Stomach (tissue), 9 donors: Measurements from ENCODE around the gene ATG9B. TPM values are rescaled to one million over a fixed set of nuclear protein-coding genes. Genes with fewer than 3 reads are reported as not detected.

Experiments
- DNase-seq, 2 donors: peaks; one replicate each; pipeline versions ENCODE4 v3.0.0 to v3.0.0-alpha.2; 2013 to 2019
- H3K27ac ChIP-seq, 5 donors: fragments of 200-600 bp in 4 of 5; sonication (generic) in 4 of 5; one replicate each; pipeline ENCODE4 v1.5.1; 2013 to 2019; ENCODE audit warnings: mild to moderate bottlenecking in 1 of 5, moderate library complexity in 1 of 5
- H3K27me3 ChIP-seq, 3 donors: fragments of 200-600 bp; sonication (generic); one replicate each; pipeline ENCODE4 v1.5.1; 2017 to 2019; ENCODE audit warnings: mixed run types in 1 of 3
- H3K36me3 ChIP-seq, 4 donors: fragments of 200-600 bp; sonication (generic); 1 replicate in 3 of 4; 2 replicates in 1 of 4; pipeline ENCODE4 v1.5.1; 2016 to 2019
- H3K4me1 ChIP-seq, 4 donors: fragments of 200-600 bp; sonication (generic); one replicate each; pipeline ENCODE4 v1.5.1; 2016 to 2019
- H3K4me3 ChIP-seq, 4 donors: fragments of 200-600 bp; sonication (generic) in 3 of 4; one replicate each; pipeline ENCODE4 v1.5.1; 2016 to 2019; ENCODE audit warnings: mild to moderate bottlenecking in 1 of 4
- H3K9me3 ChIP-seq, 4 donors: fragments of 200-600 bp; sonication (generic); one replicate each; pipeline ENCODE4 v1.5.1; 2016 to 2019
- CTCF ChIP-seq, 7 experiments: fragments of 450-650 bp in 4 of 7; fragments of 200-600 bp in 3 of 7; sonication (generic) in 3 of 7; IDR thresholded peaks; one replicate each; pipeline ENCODE4 v1.5.1; 2016 to 2019; ENCODE audit warnings: antibody characterized with exemption in 7 of 7, control low read depth in 2 of 7, mild to moderate bottlenecking in 1 of 7
- EP300 ChIP-seq: sonication (generic); formaldehyde crosslinking; IDR thresholded peaks from one replicate; pipeline ENCODE4 v1.6.1; 2017; ENCODE audit warnings: antibody characterized with exemption
- POLR2A ChIP-seq, 4 donors: fragments of 450-650 bp; IDR thresholded peaks; one replicate each; pipeline ENCODE4 v1.6.1; 2016; ENCODE audit warnings: antibody characterized with exemption in 4 of 4, control low read depth in 2 of 4, mild to moderate bottlenecking in 1 of 4, moderate library complexity in 1 of 4
- POLR2AphosphoS5 ChIP-seq, 3 donors: sonication (generic); formaldehyde crosslinking; IDR thresholded peaks; one replicate each; pipeline ENCODE4 v1.6.1; 2016; ENCODE audit warnings: antibody characterized with exemption in 3 of 3
- WGBS, 5 donors: extraction: QIAGEN DNeasy Blood & Tissue Kit in 3 of 5; methylation state at CpG; one replicate each; pipeline versions ENCODE4 v1.1.5 to v1.1.7; 2013 to 2018; 5-methylcytosine and 5-hydroxymethylcytosine counted together
- intact Hi-C: fragments of 100-400 bp; cut with DNase I; formaldehyde crosslinking; loops from one replicate; pipeline ENCODE4 v1.15.1; 2023; ENCODE audit warnings: low total_unique reads
- polyA plus RNA-seq, 3 donors: library from polyadenylated mRNA; stranded (reverse); fragments of 200-250 nt; gene quantifications; one replicate each; pipeline ENCODE4 v1.2.3, GENCODE V29; 2013
- total RNA-seq, 5 donors: library from RNA; depleted of rRNA; stranded (reverse); fragments of >200 nt; gene quantifications; one replicate each; pipeline versions ENCODE4 v1.1.0 to v1.2.3, GENCODE V29; 2014 to 2016
- donor health status: healthy with polysubstance abuse.
- donor health status: Bipolar disorder and iron deficiency.
- donor health status: healthy.

ATG9B gene
- total and polyA plus RNA-seq, 8 donors: 0.31 to 33.0 (median 8.8) TPM; not detected in 4

GRCh38 chr7:150976529-150977381 is 47.5 kb downstream of the ATG9B start:
- Histone ChIP-seq H3K9me3 (no peaks in the 10 kb centered on the region), H3K4me1 (peaks cover 45 to 81% (median 67%) of the 10 kb centered on the region in 4 donors), H3K27me3 (peaks cover 0 to 96% (median 66%) of the 10 kb centered on the region in 3 donors), H3K27ac (peak overlapping the region; percentile 18 to 87 (median 68)), H3K4me3 (peak overlapping the region; percentile 48 to 56 (median 50)), H3K36me3 (no peaks in the 10 kb centered on the region)
- 44 to 56% (median 54%) methylated on average over 11 to 13 of the region's 13 CpGs for WGBS, 5 donors
- intact Hi-C loops: no loop called here
- peak in 1 of 3 donors; percentile 32 for TF ChIP-seq POLR2AphosphoS5 (IDR thresholded peaks at IDR 0.05)
- TF ChIP-seq EP300: no peak
- DNase-seq: no peak

- H3K27me3 ChIP-seq: peaks cover 0 to 96% (median 60%) of the 10 kb centered on the region in 3 donors
- 62 to 73% (median 69%) methylated on average over 9 of the region's 9 CpGs for WGBS, 5 donors
- H3K4me3 ChIP-seq: peak overlapping the region; percentile 47 to 63 (median 52)
- H3K4me1 ChIP-seq: peaks cover 45 to 91% (median 78%) of the 10 kb centered on the region in 4 donors
- DNase-seq: no peak
- H3K27ac ChIP-seq: peak overlapping the region; percentile 34 to 87 (median 68)
- no peaks in the 10 kb centered on the region for H3K9me3 ChIP-seq
- no peaks in the 10 kb centered on the region for H3K36me3 ChIP-seq
- TF ChIP-seq POLR2AphosphoS5 (IDR thresholded peaks at IDR 0.05) (no peak), POLR2A (IDR thresholded peaks at IDR 0.05) (no peak), EP300 (no peak), CTCF (IDR thresholded peaks at IDR 0.05) (no peak)
- intact Hi-C loops: no loop called here
Measured at GRCh38 chr7:150975536-150976319, 48.6 kb downstream of the ATG9B start.

DNA sequence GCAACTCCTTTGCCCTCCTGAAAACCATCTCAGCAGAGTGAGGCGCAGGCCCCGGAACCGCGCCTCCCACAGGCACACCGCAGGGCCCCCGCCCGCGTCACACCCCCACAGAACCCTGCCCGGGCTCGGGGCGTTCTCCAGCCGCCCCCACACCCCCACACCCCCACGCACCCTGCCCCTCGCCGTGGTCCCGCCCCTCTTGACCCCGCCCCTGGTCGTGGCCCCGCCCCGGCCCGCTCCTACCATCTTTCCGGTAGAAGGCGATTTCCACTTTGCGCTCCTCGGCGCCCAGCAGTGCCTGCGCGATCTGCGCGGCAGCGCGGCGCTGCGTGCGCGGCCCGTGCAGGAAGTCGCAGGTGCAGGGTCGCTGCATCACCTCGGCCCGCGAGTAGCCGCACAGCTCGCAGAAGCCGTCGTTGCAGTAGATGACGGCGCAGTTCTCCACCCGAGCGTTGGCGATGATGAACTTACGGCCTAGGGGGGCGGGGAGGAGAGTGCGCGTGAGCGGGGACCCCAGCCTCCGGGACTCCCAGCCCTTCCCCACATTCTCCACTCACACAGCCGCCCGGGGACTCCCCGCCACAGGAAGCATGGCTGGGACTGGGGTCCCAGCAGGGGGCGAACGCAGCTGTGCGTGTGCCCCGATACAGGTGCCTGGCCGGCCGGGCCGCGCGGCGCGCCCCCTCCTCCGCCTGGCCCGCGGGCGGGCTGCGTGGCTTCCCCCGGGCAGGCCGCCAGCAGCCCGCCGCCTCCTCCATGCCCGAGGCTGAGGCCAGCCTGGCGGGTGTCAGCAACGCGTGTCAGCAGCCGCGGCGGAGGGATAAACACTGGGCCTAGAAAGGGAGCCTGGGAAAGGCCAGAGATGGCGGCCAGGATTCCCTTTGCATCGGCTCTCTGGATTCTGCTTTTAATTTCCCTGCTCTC is 49.6 kb downstream of the ATG9B start:
- peaks cover 45 to 97% (median 83%) of the 10 kb centered on the region in 4 donors for H3K4me1 ChIP-seq
- H3K27me3 ChIP-seq: peaks cover 0 to 95% (median 60%) of the 10 kb centered on the region in 3 donors
- intact Hi-C loops: no loop called here
- WGBS, 5 donors: 0 to 14% (median 2%) methylated on average over 14 to 89 of the region's 89 CpGs
- TF ChIP-seq POLR2AphosphoS5 (IDR thresholded peaks at IDR 0.05) (peak in 2 of 3 donors; percentile 17 to 24), EP300 (no peak), CTCF (IDR thresholded peaks at IDR 0.05) (peak in 3 of 7 experiments; percentile 11 to 37 (median 19)), POLR2A (IDR thresholded peaks at IDR 0.05) (no peak)
- H3K36me3 ChIP-seq: no peaks in the 10 kb centered on the region
- peak; percentile 55 to 81 for DNase-seq
- no peaks in the 10 kb centered on the region for H3K9me3 ChIP-seq
- peak overlapping the region; percentile 47 to 63 (median 48) for H3K4me3 ChIP-seq
- H3K27ac ChIP-seq: peak overlapping the region; percentile 34 to 87 (median 68)

- peak in 1 of 2 donors; percentile 84 for DNase-seq
Measured at GRCh38 chr7:150973571-150974451, 50.5 kb downstream of the ATG9B start.

More at GRCh38 chr7:150973571-150974451, 50.5 kb downstream of the ATG9B start:
- 26 to 49% (median 34%) methylated on average over 21 to 27 of the region's 27 CpGs for WGBS, 5 donors
- Histone ChIP-seq H3K27ac (peak overlapping the region; percentile 19 to 87 (median 68)), H3K36me3 (no peaks in the 10 kb centered on the region), H3K27me3 (peaks cover 0 to 95% (median 50%) of the 10 kb centered on the region in 3 donors), H3K4me3 (peak overlapping the region; percentile 47 to 63 (median 48)), H3K9me3 (no peaks in the 10 kb centered on the region), H3K4me1 (peaks cover 35 to 97% (median 79%) of the 10 kb centered on the region in 4 donors)
- TF ChIP-seq POLR2A (IDR thresholded peaks at IDR 0.05) (no peak), EP300 (no peak), CTCF (IDR thresholded peaks at IDR 0.05) (no peak), POLR2AphosphoS5 (IDR thresholded peaks at IDR 0.05) (no peak)
- intact Hi-C loops: no loop called here
